ENCODE results near the gene IL23A.
"Not testable (repeated sequence)": the region's sequence is repeated elsewhere in the genome, so short reads cannot be mapped to it uniquely, and the experiment has no call there.

Gene IL23A

GRCh38 chr12:56326533-56326932 lies 12.2 kb upstream of the IL23A start:
- DNase-seq = no peak

- no peak for DNase-seq
Observed at GRCh38 chr12:56330936-56331490, 7.7 kb upstream of the IL23A start.

GRCh38 chr12:56332512-56333196 lies 6.0 kb upstream of the IL23A start:
- no peak for DNase-seq

- DNase-seq = no peak
Observed at GRCh38 chr12:56333197-56333678, 5.4 kb upstream of the IL23A start.

- peak; percentile 99 for DNase-seq
Observed at GRCh38 chr12:56333679-56334489, 4.8 kb upstream of the IL23A start, which contains the start of gene PAN2. Gene PAN2 (minus strand): TSS chr12:56334000. CDS start chr12:56333094, 906 bp downstream.

DNA sequence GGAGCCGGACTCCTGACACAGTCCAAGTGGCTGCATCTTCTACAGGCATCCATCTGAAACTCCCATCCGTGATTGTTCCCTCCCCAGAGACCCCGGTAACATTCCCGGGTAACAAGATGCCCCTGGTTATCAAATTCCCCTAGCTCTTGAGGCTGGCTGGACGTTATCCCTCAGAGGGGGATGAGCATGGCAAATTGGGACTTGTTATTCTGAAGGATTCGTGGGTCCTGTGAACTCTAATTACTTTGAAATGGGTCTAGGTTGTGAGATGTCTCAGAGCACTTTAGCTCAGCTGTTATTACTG lies 4.2 kb upstream of the IL23A start:
- DNase-seq = peak; percentile 57

- not testable (repeated sequence) for DNase-seq
Observed at GRCh38 chr12:56335527-56335926, 3.2 kb upstream of the IL23A start.

DNA sequence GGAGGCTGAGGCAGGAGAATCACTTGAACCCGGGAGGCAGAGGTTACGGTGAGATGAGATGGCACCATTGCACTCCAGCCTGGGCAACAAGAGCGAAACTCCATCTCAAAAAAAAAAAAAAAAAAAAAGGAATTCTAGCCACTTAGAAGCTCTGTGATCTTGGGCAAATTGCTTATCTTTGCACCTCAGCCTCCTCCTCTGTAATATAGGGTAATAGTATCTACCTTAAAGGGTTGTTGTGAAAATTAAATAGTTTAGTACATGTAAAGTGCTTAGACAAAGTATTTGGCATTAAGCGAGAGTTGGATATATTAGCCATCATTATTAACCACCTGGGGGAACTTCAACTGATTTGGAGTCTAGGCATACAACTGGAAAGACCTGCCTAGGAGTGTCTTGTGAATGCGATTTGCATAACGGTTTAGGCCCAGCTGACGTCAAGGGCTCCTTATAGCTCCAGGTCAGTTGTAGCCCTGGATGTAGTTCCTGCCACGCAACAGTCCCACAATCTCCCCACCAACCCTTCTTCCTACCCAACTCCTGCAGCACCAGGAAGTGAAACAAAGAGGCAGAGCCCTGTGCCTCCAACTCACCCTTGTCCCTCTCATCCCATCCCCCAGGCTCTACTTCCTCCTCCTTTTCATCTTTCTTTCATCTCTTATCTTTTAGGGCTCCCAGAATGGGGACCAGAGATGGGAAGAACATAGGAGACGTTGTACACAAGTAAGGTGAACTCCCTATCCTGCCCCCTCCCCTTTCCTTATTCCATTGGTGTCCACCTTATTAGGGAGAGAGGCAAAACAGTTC lies 2.1 kb upstream of the IL23A start:
- DNase-seq = no peak

DNA sequence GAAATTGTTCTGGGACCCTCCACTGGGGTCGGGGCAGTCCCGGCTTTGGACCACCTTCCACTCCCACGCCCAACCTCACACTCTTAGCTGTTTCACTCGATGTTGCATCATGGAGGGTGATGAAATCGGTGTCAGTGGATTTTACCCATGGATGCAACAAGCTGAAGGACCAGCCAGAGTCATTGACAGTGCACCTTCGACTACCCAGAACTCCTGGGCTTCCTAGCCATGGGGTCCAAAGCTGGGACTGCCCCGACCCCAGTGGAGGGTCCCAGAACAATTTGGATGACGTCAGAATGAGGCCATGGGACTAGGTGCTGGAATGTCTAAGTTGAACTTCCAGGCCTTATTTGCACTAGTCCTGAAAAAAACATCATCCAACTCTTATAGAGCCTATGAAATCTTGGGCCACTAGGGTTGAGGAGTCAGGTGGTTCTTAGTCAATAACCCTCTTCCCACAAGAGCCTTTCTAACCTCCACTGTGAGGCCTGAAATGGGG lies 882 bp upstream of the IL23A start:
- no peak for DNase-seq

DNA sequence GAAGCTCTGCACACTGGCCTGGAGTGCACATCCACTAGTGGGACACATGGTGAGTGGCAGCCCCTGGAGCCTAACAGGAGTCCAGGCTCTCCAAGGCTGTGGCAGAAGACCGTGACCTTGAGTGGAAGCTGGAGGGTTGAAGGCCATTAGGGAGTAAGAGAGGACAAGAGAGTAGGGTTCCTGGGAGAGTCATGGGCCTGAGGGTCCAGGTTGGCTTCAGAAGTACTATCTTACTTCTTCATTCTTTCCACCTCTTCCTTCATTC lies 406 bp downstream of the IL23A start:
- DNase-seq = no peak

GRCh38 chr12:56341616-56342015 lies 2.9 kb downstream of the IL23A start:
- no peak for DNase-seq

DNA sequence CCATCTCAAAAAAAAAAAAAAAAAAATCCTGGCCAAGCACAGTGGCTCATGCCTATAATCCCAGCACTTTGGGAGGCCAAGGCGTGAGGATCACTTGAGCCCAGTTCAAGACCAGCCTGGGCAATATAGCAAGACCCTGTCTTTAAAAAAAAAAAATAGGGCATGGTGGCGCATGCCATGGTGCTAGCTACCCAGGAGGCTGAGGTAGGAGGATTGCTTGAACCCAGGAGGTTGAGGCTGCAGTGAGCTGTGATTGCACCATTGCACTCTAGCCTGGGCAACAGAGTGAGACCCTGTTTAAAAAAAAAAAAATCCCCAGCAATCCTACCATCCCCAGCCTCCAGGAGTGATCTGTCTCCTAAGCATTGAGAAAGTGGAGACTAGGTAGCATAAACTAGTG lies 3.6 kb downstream of the IL23A start:
- DNase-seq = not testable (repeated sequence)

GRCh38 chr12:56346675-56347074 lies 8.0 kb downstream of the IL23A start:
- DNase-seq = peak; percentile 30

- not testable (repeated sequence) for DNase-seq
Observed at GRCh38 chr12:56347255-56347654, 8.6 kb downstream of the IL23A start.

- DNase-seq = no peak
Observed at GRCh38 chr12:56348776-56349175, 10.1 kb downstream of the IL23A start.

GRCh38 chr12:56350662-56351061 lies 12.0 kb downstream of the IL23A start:
- no peak for DNase-seq

GRCh38 chr12:56351325-56351724 lies 12.6 kb downstream of the IL23A start:
- no peak for DNase-seq

DNA sequence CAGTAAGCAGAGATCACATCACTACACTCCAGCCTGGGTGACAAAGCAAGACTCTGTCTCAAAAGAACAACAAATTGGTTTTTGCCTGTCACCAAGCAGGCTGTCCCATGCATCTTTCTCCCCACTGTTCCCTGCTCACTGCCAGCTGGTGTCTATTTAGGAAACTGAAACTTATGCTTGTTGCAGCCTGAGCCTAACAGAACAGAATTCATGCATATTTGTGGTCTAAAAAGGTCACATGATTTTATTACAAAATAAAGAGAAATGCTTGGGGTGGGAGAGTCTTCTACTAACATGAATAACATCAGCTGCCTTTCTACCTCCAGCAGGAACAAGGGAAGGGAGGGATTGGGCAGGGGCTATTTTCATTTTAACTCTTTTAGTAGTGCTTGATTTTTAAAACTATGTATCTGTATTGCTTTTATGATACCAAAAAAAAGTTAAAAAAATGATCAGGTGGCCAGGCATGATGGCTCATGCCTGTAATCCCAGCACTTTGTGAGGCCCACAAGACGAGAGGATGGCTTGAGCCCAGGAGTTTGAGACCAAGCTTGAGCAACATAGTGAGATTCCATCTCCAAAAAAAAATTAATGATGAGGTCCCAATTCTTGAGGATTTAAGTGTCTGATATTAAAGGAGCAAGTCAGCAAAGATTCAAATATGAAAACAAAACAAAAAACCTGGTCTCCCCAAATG lies 20.3 kb downstream of the IL23A start:
- no peak for DNase-seq

GRCh38 chr12:56359851-56360767 lies 21.4 kb downstream of the IL23A start, which contains the start of gene STAT2:
Gene STAT2 (minus strand): TSS chr12:56360107. CDS start chr12:56356571, 3,536 bp downstream.
- DNase-seq = peak; percentile 99

GRCh38 chr12:56361487-56362129 lies 22.9 kb downstream of the IL23A start:
- peak; percentile 48 for DNase-seq
